SU-DHL-6 (cell line): ENCODE data around the gene PTPRK.

ENCODE experiments used
- EZH2phosphoT487 ChIP-seq: fragments of 200-600 bp; sonication (generic), shearing (Covaris generic); conservative IDR thresholded peaks from 2 replicates; pipeline ENCODE4 v1.6.1; 2018; ENCODE audit warnings: mild to moderate bottlenecking, antibody characterized with exemption, low read length, moderate library complexity, mixed read lengths
- TF ChIP-seq, protein P1 (sequence below): fragments of 200-600 bp; sonication (generic); IDR thresholded peaks from one replicate; pipeline ENCODE4 v1.5.1; 2017; ENCODE audit warnings: antibody characterized with exemption, mild to moderate bottlenecking, low read length, moderate library complexity; ENCODE audit not compliant: insufficient read depth, poor library complexity, severe bottlenecking

DNA sequence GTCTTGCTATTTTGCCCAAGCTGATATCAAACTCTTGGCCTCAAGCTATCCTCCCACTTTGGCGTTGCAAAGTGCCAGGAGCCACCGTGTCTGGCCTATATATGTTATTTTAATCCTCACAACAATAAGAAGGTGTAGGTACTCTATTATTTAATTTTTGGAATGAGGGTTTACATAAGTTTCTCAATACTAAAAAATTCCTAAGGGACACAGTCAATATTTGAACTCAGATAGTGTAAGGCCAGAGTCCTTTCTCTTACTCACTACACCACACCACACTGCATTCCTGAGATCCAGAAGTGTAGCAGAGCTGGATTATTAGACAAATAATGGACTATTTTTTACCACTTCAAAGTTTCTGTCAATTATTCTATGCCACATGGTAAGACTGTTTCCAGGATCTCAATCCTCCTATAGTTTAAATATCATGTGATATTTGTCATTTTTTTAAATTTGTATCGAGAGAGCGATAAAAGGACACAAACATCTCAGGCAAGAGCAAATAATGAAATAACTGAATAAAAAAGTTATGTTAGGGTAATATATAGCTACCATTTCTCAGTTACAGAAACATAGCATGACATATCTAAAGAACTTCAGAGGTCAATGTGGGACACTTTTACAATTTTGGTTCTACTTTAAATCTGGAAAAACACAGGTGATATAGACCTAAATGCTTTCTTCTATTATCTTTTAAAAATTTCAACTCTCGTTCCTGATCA lies 457.4 kb downstream of the PTPRK start:
- TF ChIP-seq, protein P1, sequence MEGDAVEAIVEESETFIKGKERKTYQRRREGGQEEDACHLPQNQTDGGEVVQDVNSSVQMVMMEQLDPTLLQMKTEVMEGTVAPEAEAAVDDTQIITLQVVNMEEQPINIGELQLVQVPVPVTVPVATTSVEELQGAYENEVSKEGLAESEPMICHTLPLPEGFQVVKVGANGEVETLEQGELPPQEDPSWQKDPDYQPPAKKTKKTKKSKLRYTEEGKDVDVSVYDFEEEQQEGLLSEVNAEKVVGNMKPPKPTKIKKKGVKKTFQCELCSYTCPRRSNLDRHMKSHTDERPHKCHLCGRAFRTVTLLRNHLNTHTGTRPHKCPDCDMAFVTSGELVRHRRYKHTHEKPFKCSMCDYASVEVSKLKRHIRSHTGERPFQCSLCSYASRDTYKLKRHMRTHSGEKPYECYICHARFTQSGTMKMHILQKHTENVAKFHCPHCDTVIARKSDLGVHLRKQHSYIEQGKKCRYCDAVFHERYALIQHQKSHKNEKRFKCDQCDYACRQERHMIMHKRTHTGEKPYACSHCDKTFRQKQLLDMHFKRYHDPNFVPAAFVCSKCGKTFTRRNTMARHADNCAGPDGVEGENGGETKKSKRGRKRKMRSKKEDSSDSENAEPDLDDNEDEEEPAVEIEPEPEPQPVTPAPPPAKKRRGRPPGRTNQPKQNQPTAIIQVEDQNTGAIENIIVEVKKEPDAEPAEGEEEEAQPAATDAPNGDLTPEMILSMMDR: no peak
- TF ChIP-seq EZH2phosphoT487: no peak
